Measurements from ENCODE around the gene ATP11A.

Gene ATP11A

GRCh38 chr13:112818040-112818697 is 128.3 kb downstream of the ATP11A start:
- no peak for DNase-seq (ENCODE audit: low read depth, low spot score)

GRCh38 chr13:112818698-112819045 is 128.8 kb downstream of the ATP11A start:
- DNase-seq (ENCODE audit: low read depth, low spot score) = no peak

GRCh38 chr13:112819111-112819510 is 129.3 kb downstream of the ATP11A start:
- DNase-seq (ENCODE audit: low read depth, low spot score) = no peak

GRCh38 chr13:112819816-112820215 is 130.0 kb downstream of the ATP11A start:
- no peak for DNase-seq (ENCODE audit: low read depth, low spot score)

GRCh38 chr13:112820318-112820717 is 130.5 kb downstream of the ATP11A start:
- DNase-seq (ENCODE audit: low read depth, low spot score) = no peak

- DNase-seq (ENCODE audit: low read depth, low spot score) = no peak
Observed at GRCh38 chr13:112821340-112822055, 131.7 kb downstream of the ATP11A start.

- DNase-seq (ENCODE audit: low read depth, low spot score) = no peak
Observed at GRCh38 chr13:112822851-112823250, 133.0 kb downstream of the ATP11A start.

- DNase-seq (ENCODE audit: low read depth, low spot score) = no peak
Observed at GRCh38 chr13:112824429-112824828, 134.6 kb downstream of the ATP11A start.

- no peak for DNase-seq (ENCODE audit: low read depth, low spot score)
Observed at GRCh38 chr13:112825071-112825470, 135.2 kb downstream of the ATP11A start.

- DNase-seq (ENCODE audit: low read depth, low spot score) = no peak
Observed at GRCh38 chr13:112825875-112826274, 136.0 kb downstream of the ATP11A start.

- DNase-seq (ENCODE audit: low read depth, low spot score) = no peak
Observed at GRCh38 chr13:112826565-112826964, 136.7 kb downstream of the ATP11A start.

- DNase-seq (ENCODE audit: low read depth, low spot score) = no peak
Observed at GRCh38 chr13:112828082-112828699, 138.4 kb downstream of the ATP11A start.

GRCh38 chr13:112828756-112829155 is 138.9 kb downstream of the ATP11A start:
- DNase-seq (ENCODE audit: low read depth, low spot score) = no peak

GRCh38 chr13:112831196-112831595 is 141.4 kb downstream of the ATP11A start:
- no peak for DNase-seq (ENCODE audit: low read depth, low spot score)

GRCh38 chr13:112831801-112832200 is 142.0 kb downstream of the ATP11A start:
- DNase-seq (ENCODE audit: low read depth, low spot score) = no peak

- DNase-seq (ENCODE audit: low read depth, low spot score) = no peak
Observed at GRCh38 chr13:112832811-112833210, 143.0 kb downstream of the ATP11A start.

- no peak for DNase-seq (ENCODE audit: low read depth, low spot score)
Observed at GRCh38 chr13:112833551-112834257, 143.9 kb downstream of the ATP11A start.

GRCh38 chr13:112835344-112835743 is 145.5 kb downstream of the ATP11A start:
- no peak for DNase-seq (ENCODE audit: low read depth, low spot score)

- DNase-seq (ENCODE audit: low read depth, low spot score) = no peak
Observed at GRCh38 chr13:112835796-112836195, 146.0 kb downstream of the ATP11A start.

- no peak for DNase-seq (ENCODE audit: low read depth, low spot score)
Observed at GRCh38 chr13:112836940-112837339, 147.1 kb downstream of the ATP11A start.

GRCh38 chr13:112837371-112838037 is 147.7 kb downstream of the ATP11A start:
- no peak for DNase-seq (ENCODE audit: low read depth, low spot score)

Data from ELF-1 (cell line).